Gastroesophageal sphincter (tissue), 4 donors: ENCODE data around the gene BCAS4. TPM values are rescaled to one million over a fixed set of nuclear protein-coding genes. Genes with fewer than 3 reads are reported as not detected.
"Not testable (repeated sequence)": the region's sequence is repeated elsewhere in the genome, so short reads cannot be mapped to it uniquely, and the experiment has no call there.

Experiments used
- ATAC-seq: fragments of 150-250 bp; one replicate; pipeline ENCODE4 v1.9.1; 2016; ENCODE audit warnings: mild to moderate bottlenecking, moderate library complexity
- H3K27ac ChIP-seq, 4 donors: fragments of 200-600 bp; sonication (generic) in 3 of 4; 1 replicate in 3 of 4; 2 replicates in 1 of 4; pipeline ENCODE4 v1.5.1; 2016 to 2019
- H3K27me3 ChIP-seq: fragments of 200-600 bp; sonication (generic); one replicate; pipeline ENCODE4 v1.5.1; 2019
- H3K36me3 ChIP-seq, 2 donors: fragments of 200-600 bp; sonication (generic); one replicate each; pipeline ENCODE4 v1.5.1; 2019; ENCODE audit warnings: control low read depth in 1 of 2
- H3K4me1 ChIP-seq, 3 donors: fragments of 200-600 bp; sonication (generic); 1 replicate in 2 of 3; 2 replicates in 1 of 3; pipeline ENCODE4 v1.5.1; 2016 to 2019; ENCODE audit warnings: control low read depth in 2 of 3
- H3K4me3 ChIP-seq, 2 donors: fragments of 200-600 bp; sonication (generic); one replicate each; pipeline ENCODE4 v1.5.1; 2019; ENCODE audit warnings: mild to moderate bottlenecking in 1 of 2, moderate library complexity in 1 of 2
- H3K9me3 ChIP-seq, 3 donors: fragments of 200-600 bp; sonication (generic); one replicate each; pipeline ENCODE4 v1.5.1; 2017 to 2019; ENCODE audit warnings: control low read depth in 2 of 3
- EP300 ChIP-seq: sonication (generic); formaldehyde crosslinking; IDR thresholded peaks from one replicate; pipeline ENCODE4 v1.6.1; 2017; ENCODE audit warnings: antibody characterized with exemption, mild to moderate bottlenecking
- POLR2A ChIP-seq, 2 donors: fragments of 450-650 bp; IDR thresholded peaks; one replicate each; pipeline ENCODE4 v1.6.1; 2017; ENCODE audit warnings: antibody characterized with exemption in 2 of 2, mild to moderate bottlenecking in 2 of 2, moderate library complexity in 1 of 2
- POLR2AphosphoS5 ChIP-seq: sonication (generic); formaldehyde crosslinking; IDR thresholded peaks from one replicate; pipeline ENCODE4 v1.6.1; 2017; ENCODE audit warnings: antibody characterized with exemption
- WGBS, 2 donors: methylation state at CpG; one replicate each; pipeline ENCODE4 v1.1.5; 2018; ENCODE audit warnings: low coverage in 1 of 2; 5-methylcytosine and 5-hydroxymethylcytosine counted together
- total RNA-seq, 4 donors: library from RNA; depleted of rRNA; stranded (reverse); fragments of >200 nt; gene quantifications; one replicate each; pipeline ENCODE4 v1.1.0, GENCODE V29; 2016
- TF ChIP-seq, protein P1 (sequence below), 4 experiments: fragments of 200-600 bp in 2 of 4; fragments of 450-650 bp in 2 of 4; sonication (generic) in 1 of 4; IDR thresholded peaks; one replicate each; pipeline ENCODE4 v1.5.1; 2017 to 2019; ENCODE audit warnings: antibody characterized with exemption in 4 of 4, mild to moderate bottlenecking in 2 of 4, moderate library complexity in 2 of 4

BCAS4 gene
- total RNA-seq, 4 donors from 2014 or later: 4.4 to 18.7 (median 4.7) TPM

DNA sequence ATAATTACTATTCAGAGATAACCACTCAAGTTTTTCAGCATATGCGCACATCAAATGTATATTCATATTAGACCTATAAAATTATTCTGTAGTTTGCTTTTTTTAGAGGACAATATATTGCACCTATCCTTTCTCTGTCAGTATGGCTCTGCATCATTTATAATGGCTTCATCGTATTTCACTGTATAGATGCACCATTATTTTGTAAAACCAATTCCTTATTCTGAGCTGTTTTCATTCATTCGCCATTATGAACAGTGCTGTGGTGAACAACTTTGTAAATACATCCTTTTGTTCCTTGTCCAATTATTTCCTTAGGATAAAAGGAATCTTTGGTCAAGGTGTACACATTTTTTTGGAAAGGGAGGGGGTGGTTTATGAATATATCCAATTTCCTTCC, 29.2 kb upstream of the BCAS4 start:
- WGBS, 2 donors: 72% methylated on average over 3 of the region's 3 CpGs
- no peaks in the 10 kb centered on the region for H3K27me3 ChIP-seq
- TF ChIP-seq EP300 (no peak), POLR2A (IDR thresholded peaks at IDR 0.05) (no peak), POLR2AphosphoS5 (no peak)
- TF ChIP-seq, protein P1, sequence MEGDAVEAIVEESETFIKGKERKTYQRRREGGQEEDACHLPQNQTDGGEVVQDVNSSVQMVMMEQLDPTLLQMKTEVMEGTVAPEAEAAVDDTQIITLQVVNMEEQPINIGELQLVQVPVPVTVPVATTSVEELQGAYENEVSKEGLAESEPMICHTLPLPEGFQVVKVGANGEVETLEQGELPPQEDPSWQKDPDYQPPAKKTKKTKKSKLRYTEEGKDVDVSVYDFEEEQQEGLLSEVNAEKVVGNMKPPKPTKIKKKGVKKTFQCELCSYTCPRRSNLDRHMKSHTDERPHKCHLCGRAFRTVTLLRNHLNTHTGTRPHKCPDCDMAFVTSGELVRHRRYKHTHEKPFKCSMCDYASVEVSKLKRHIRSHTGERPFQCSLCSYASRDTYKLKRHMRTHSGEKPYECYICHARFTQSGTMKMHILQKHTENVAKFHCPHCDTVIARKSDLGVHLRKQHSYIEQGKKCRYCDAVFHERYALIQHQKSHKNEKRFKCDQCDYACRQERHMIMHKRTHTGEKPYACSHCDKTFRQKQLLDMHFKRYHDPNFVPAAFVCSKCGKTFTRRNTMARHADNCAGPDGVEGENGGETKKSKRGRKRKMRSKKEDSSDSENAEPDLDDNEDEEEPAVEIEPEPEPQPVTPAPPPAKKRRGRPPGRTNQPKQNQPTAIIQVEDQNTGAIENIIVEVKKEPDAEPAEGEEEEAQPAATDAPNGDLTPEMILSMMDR (IDR thresholded peaks at IDR 0.05): no peak
- H3K4me3 ChIP-seq: no peak overlapping the region
- H3K9me3 ChIP-seq: no peaks in the 10 kb centered on the region
- H3K27ac ChIP-seq: no peak overlapping the region
- H3K4me1 ChIP-seq: peaks cover 0 to 26% (median 6%) of the 10 kb centered on the region in 3 donors
- no peak for ATAC-seq
- H3K36me3 ChIP-seq: no peaks in the 10 kb centered on the region

DNA sequence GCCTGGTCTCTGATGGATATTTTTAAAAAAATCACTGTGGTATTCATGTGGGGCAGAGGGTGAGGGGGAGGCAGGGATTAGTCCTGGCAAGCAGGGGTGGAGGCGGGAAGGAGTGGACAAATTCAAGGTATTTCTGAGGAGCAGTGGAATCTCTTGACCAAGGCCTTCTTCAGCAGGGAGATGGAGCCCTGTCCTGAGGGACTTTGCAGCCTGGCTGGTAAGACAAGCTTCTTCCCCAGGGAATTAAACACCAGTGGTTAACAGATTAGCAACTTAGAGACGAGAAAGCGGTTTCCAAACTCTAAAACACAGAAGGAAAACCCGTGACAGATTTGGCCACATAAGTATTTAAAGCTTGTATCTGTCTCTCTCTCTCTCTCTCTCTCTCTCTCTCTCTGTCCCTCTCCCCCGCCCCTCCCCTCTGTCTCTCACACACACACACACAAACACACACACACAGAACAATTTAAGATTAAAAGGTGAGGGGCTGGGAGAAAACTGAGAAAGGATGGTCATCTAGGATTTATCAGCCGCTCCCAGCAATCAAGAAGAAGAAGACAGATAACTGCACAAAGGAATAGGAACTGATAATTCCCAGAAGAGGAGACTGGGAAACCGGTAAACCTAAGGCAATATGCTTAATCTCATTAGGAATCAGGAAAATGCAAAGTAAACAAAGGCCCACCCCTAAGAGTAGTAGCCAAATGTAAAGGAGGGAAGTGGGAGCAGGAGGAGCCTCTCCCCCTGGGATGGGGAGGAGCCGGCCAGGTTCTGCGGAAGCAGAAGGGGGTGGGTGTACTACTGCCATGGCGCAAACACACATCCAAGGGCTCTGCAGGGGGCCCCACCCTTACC, 27.7 kb upstream of the BCAS4 start:
- H3K4me3 ChIP-seq, H3K27ac ChIP-seq, H3K27me3 ChIP-seq, H3K9me3 ChIP-seq, ATAC-seq, H3K36me3 ChIP-seq: not testable (repeated sequence)
- WGBS, 2 donors: 38 to 60% methylated on average over 6 to 7 of the region's 10 CpGs
- H3K4me1 ChIP-seq: peaks cover 0 to 14% (median under 1%) of the 10 kb centered on the region in 3 donors

GRCh38 chr20:50768991-50769390, 25.9 kb upstream of the BCAS4 start:
- WGBS, 2 donors: no CpG with 5 or more reads among the region's 7 CpGs
- H3K4me3 ChIP-seq: not testable (repeated sequence)

DNA sequence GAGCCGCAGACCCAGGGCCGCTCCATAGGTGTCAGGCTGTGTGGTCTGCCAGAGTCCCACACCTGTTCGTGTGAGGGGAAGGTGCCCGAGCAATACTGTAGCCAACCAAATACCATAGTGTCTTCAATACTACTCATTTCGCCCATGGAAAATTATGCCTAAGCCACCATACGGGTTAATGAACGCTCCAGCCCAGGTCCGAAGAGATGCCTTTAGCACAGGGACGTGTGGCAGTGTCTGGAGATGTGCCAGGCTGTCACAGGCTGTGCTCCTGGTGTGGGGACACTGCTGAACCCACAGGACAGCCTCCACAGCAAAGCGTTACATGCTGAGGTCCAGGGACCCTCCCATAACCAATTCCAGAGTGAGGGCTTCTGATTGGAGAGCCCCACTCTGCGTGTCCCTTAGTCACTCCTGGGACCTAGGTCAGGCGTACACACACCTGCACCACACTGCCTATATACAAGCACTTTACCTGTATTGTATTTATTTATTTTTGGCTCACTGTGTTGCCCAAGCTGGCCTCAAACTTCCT, 25.2 kb upstream of the BCAS4 start:
- not testable (repeated sequence) for H3K27ac ChIP-seq, H3K9me3 ChIP-seq, ATAC-seq, H3K4me3 ChIP-seq, H3K36me3 ChIP-seq, H3K4me1 ChIP-seq, H3K27me3 ChIP-seq
- 81% methylated on average over 5 of the region's 12 CpGs; no CpG with 5 or more reads in 1 of the 2 donors for WGBS, 2 donors

More at GRCh38 chr20:50768991-50769390, 25.9 kb upstream of the BCAS4 start:
- H3K4me1 ChIP-seq, H3K27ac ChIP-seq, ATAC-seq, H3K36me3 ChIP-seq, H3K27me3 ChIP-seq, H3K9me3 ChIP-seq: not testable (repeated sequence)

DNA sequence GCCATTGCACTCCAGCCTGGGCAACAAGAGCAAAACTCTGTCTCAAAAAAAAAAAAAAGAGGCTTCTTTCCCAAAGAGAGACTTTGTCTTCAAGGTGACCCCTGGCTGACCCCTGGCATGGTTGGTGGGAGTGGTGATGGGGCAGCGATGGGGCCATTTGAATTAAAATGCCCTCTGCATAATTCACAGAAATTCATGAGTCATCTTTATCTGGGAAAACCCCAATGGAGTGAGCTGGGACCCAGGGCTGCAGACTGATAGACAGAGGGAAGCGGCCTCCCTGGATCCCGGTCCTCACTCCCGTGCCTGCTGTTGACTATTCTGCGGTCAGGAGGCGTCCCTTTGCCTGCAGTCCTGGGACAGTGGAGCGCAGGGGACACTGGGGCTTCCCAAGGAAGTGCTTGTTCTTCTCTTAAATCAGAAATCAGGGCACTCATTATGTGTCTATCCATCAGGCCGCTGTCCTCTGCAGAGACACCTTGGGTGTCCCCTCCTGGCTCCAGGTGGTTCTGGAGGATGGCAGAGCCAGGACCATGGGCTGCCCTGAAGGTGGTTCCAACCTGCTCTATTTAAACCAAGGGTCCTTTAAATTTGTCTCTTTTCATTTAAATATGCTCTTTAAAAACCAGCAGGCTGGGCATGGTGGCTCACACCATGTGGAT, 23.3 kb upstream of the BCAS4 start:
- H3K36me3 ChIP-seq, H3K9me3 ChIP-seq, ATAC-seq, H3K27me3 ChIP-seq, H3K27ac ChIP-seq, H3K4me3 ChIP-seq, H3K4me1 ChIP-seq: not testable (repeated sequence)
- no CpG with 5 or more reads among the region's 8 CpGs for WGBS, 2 donors

DNA sequence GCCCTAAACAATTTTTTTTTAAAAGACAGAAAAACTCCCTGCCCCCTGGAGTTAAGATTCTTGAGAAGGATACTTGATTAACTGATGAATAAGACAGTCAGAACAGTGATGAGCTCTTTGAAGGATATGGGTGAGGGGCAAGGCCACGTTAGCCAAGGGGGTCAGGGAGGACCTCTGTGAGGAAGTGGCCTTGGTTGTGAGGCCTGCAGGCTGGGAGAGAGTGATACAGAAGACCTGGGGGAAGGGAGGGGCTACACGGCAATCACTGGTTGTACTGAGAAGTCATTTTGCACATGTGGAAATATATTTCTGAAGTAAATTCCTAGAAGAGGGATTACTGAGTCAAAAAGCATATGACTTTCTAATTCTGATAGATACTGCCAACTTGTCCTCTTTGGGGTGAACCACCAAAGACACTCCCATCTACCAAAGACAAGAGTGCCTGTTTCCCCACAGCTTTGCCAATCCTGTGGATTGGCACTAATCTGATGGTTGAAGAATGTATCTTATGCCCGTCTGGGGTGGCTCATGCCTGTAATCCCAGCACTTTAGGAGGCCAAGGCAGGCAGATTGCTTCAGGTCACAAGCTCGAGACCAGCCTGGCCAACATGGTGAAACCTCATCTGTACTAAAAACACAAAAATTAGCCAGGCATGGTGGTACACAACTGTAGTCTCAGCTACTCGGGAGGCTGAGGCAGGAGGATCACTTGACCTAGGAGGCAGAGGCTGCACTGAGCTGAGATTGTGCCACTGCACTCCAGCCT, 22.3 kb upstream of the BCAS4 start:
- TF ChIP-seq POLR2AphosphoS5: no peak
- no peak for TF ChIP-seq POLR2A (IDR thresholded peaks at IDR 0.05)
- TF ChIP-seq, protein P1 (IDR thresholded peaks at IDR 0.05): no peak
- TF ChIP-seq EP300: no peak
- Histone ChIP-seq H3K27ac (no peak overlapping the region), H3K4me1 (no peaks in the 10 kb centered on the region), H3K9me3 (no peaks in the 10 kb centered on the region), H3K36me3 (no peaks in the 10 kb centered on the region), H3K27me3 (no peaks in the 10 kb centered on the region), H3K4me3 (no peak overlapping the region)
- no peak for ATAC-seq
- WGBS, 2 donors: 59 to 62% methylated on average over 3 to 4 of the region's 5 CpGs
